C4-2B (cell line): ENCODE results near the gene PREPL.

Experiments used
- H3K27ac ChIP-seq: fragments of 450-650 bp; 2 replicates; pipeline ENCODE4 v1.5.1; 2017
- CTCF ChIP-seq: fragments of 450-650 bp; conservative IDR thresholded peaks from 2 replicates; pipeline ENCODE4 v1.5.1; 2017; ENCODE audit warnings: mild to moderate bottlenecking
- ZFX ChIP-seq: fragments of 450-650 bp; IDR thresholded peaks from 2 replicates; pipeline ENCODE4 v1.6.1; 2017

PREPL gene

GRCh38 chr2:44325897-44326296 is 35.4 kb downstream of the PREPL start:
- TF ChIP-seq CTCF (no peak), ZFX (no peak)
- H3K27ac ChIP-seq: no peak overlapping the region

- TF ChIP-seq CTCF (no peak), ZFX (no peak)
- no peak overlapping the region for H3K27ac ChIP-seq
Measured at GRCh38 chr2:44324971-44325426, 36.3 kb downstream of the PREPL start.

- H3K27ac ChIP-seq: no peak overlapping the region
- TF ChIP-seq ZFX: no peak
- TF ChIP-seq CTCF: no peak
Measured at GRCh38 chr2:44321360-44321759, 39.9 kb downstream of the PREPL start.

DNA sequence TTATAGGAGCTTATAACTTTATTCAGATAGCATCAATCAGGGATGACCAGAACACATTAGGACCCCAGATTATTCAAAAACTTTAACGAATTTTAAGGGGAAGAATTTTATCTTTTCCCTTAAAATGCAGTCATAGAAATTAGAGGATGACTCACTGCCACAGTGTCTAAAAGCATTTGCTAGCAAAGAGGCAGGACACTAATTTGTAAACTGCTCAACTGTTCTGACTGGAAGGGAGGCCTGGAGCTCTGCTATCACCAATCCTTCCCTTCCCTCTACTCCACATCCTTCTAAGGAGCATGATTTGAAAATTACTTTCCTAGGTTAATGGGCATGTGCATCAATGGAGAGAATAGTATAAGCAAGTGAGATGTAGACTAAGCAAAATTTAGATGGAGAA is 40.5 kb downstream of the PREPL start:
- H3K27ac ChIP-seq: no peak overlapping the region
- TF ChIP-seq ZFX: no peak
- no peak for TF ChIP-seq CTCF

- TF ChIP-seq ZFX: no peak
Measured at GRCh38 chr2:44315945-44316344, 45.3 kb downstream of the PREPL start.

DNA sequence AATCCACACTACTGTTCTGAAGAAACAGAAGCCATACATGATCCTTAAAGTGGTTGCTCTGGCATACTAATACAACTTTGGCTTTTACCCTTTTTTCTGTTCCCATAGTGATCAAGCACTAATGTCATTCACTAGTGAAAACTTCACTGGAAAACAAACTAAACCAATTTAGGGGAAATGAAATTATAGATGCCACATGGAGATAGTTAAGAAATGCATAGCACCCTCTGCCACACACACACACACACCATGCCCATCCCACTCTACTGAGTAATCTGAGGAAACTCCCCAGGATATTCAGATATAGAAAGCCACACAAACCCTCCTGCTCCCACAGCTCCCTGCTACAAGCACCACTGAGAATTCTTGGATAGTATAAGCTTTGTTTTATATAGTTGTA is 46.9 kb downstream of the PREPL start:
- TF ChIP-seq ZFX (no peak), CTCF (no peak)

More at GRCh38 chr2:44315945-44316344, 45.3 kb downstream of the PREPL start:
- H3K27ac ChIP-seq: no peak overlapping the region

DNA sequence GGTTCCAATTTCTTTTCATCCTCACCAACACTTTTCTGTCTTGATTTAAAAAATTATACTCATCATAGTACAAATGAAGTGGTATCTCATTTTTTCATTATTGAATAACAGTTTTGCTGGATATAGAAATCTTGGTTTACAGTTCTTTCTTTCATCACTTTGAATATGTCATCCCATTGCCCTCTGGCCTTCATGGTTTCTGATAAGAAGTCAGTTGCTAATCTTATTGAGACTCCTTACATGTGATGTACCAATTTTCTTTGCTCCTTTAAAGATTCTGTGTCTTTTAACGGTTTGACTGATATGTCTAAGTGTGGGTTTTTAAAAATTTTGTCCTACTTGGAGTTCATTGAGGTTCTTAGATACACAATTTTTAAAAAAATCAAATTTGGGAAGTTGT is 51.0 kb downstream of the PREPL start:
- TF ChIP-seq ZFX: no peak
- no peak for TF ChIP-seq CTCF
- H3K27ac ChIP-seq: no peak overlapping the region

More for the DNA sequence above, 46.9 kb downstream of the PREPL start:
- H3K27ac ChIP-seq: no peak overlapping the region

DNA sequence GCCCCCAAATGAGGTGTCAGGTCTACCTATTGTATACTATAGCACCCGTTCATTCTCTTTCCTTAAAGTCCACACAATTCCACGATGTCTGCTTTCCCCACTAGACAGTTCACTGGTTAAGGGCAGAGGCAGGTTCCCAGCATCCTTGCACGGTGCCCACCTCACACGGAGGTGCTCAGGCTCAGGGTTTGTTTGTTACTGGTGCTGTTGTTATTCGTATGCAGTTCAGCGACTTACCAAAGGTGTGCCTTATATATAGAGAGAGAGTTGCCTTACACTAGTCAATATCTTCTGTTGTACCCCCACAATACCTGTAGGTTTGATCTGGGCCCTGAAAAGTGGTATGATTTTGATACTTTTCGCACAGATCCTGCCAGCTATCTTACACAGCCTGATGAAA is 55.4 kb downstream of the PREPL start:
- no peak overlapping the region for H3K27ac ChIP-seq
- TF ChIP-seq CTCF: no peak
- TF ChIP-seq ZFX: no peak
